ENCODE measurements around the gene MYH10.

DNA sequence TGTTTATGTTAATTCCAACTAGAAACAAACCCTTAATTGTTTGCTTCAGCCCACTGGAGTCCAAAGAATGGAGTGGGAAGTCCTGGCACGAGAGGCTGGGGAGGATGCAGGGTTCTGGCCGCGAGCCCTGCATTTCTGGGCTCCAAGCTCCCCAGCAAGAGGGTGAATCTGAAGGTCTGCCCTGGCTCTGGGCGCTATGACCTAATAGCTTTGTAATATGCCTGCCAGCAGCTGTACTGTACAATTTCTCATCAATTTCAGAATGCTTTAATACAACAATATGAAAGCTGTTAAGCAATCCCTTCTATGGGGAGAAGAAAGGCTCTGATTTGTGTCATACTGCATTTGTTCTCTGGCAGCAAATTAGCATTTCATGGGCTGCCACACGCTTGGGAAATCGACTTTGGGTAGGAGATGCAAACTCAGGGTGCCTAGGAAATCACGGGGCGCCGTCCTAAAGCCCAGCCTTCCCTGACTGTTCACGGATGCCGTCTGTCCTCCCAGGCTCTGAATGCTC is 151.0 kb downstream of the MYH10 start:
- TF ChIP-seq, protein P1, sequence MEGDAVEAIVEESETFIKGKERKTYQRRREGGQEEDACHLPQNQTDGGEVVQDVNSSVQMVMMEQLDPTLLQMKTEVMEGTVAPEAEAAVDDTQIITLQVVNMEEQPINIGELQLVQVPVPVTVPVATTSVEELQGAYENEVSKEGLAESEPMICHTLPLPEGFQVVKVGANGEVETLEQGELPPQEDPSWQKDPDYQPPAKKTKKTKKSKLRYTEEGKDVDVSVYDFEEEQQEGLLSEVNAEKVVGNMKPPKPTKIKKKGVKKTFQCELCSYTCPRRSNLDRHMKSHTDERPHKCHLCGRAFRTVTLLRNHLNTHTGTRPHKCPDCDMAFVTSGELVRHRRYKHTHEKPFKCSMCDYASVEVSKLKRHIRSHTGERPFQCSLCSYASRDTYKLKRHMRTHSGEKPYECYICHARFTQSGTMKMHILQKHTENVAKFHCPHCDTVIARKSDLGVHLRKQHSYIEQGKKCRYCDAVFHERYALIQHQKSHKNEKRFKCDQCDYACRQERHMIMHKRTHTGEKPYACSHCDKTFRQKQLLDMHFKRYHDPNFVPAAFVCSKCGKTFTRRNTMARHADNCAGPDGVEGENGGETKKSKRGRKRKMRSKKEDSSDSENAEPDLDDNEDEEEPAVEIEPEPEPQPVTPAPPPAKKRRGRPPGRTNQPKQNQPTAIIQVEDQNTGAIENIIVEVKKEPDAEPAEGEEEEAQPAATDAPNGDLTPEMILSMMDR (IDR thresholded peaks at IDR 0.05; ENCODE audit: poor library complexity, severe bottlenecking): no peak
- TF ChIP-seq POLR2AphosphoS5 (IDR thresholded peaks at IDR 0.05) (no peak), EZH2 (IDR thresholded peaks at IDR 0.05; ENCODE audit: borderline replicate concordance, insufficient read depth, low read length, poor library complexity, severe bottlenecking) (no peak), EP300 (conservative IDR thresholded peaks at IDR 0.05; ENCODE audit: poor library complexity, severe bottlenecking) (no peak)
- TF ChIP-seq, protein P2, sequence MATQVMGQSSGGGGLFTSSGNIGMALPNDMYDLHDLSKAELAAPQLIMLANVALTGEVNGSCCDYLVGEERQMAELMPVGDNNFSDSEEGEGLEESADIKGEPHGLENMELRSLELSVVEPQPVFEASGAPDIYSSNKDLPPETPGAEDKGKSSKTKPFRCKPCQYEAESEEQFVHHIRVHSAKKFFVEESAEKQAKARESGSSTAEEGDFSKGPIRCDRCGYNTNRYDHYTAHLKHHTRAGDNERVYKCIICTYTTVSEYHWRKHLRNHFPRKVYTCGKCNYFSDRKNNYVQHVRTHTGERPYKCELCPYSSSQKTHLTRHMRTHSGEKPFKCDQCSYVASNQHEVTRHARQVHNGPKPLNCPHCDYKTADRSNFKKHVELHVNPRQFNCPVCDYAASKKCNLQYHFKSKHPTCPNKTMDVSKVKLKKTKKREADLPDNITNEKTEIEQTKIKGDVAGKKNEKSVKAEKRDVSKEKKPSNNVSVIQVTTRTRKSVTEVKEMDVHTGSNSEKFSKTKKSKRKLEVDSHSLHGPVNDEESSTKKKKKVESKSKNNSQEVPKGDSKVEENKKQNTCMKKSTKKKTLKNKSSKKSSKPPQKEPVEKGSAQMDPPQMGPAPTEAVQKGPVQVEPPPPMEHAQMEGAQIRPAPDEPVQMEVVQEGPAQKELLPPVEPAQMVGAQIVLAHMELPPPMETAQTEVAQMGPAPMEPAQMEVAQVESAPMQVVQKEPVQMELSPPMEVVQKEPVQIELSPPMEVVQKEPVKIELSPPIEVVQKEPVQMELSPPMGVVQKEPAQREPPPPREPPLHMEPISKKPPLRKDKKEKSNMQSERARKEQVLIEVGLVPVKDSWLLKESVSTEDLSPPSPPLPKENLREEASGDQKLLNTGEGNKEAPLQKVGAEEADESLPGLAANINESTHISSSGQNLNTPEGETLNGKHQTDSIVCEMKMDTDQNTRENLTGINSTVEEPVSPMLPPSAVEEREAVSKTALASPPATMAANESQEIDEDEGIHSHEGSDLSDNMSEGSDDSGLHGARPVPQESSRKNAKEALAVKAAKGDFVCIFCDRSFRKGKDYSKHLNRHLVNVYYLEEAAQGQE (IDR thresholded peaks at IDR 0.05; ENCODE audit: borderline replicate concordance): no peak

Data from neural cell (in vitro differentiated cells).